ENCODE data around the gene NT5C2. TPM values are rescaled to one million over a fixed set of nuclear protein-coding genes. Genes with fewer than 3 reads are reported as not detected.

The NT5C2 gene
- total RNA-seq, 1 experiment from 2014 or later, result 52.2 TPM

- no peak for DNase-seq (ENCODE audit: unreplicated experiment)
- Mint-ChIP-seq H3K27ac (ENCODE audit: low read depth, unreplicated experiment) (peak overlapping the region; percentile 5), H3K9me3 (ENCODE audit: unreplicated experiment) (no peaks in the 10 kb centered on the region), H3K36me3 (ENCODE audit: insufficient read depth, unreplicated experiment) (peaks cover 32% of the 10 kb centered on the region), H3K4me3 (ENCODE audit: unreplicated experiment) (no peak overlapping the region), H3K4me1 (ENCODE audit: insufficient read depth, unreplicated experiment) (no peaks in the 10 kb centered on the region), H3K27me3 (ENCODE audit: insufficient read depth, unreplicated experiment) (no peaks in the 10 kb centered on the region)
- BruUV-seq (replicated peaks), result no TSS peak
- intact Hi-C loops (cut with micrococcal nuclease), result no loop called here
- no peak for TF ChIP-seq CTCF (IDR thresholded peaks at IDR 0.05; ENCODE audit: unreplicated experiment)
- ChIA-PET CTCF (no interaction called here), POLR2A (no interaction called here)
Measured at GRCh38 chr10:103127241-103127640, 65.8 kb downstream of the NT5C2 start.

- H3K27ac Mint-ChIP-seq (ENCODE audit: low read depth, unreplicated experiment), result no peak overlapping the region
- no TSS peak for BruUV-seq (replicated peaks)
- H3K4me3 Mint-ChIP-seq (ENCODE audit: unreplicated experiment), result no peak overlapping the region
- H3K27me3 Mint-ChIP-seq (ENCODE audit: insufficient read depth, unreplicated experiment), result no peaks in the 10 kb centered on the region
- ChIA-PET CTCF (interaction anchor here (0.7 kb wide), 1 partner anchor 324 kb away, joined by 3 read pairs; no protein-coding TSS in a partner anchor), POLR2A (interaction anchor here (0.7 to 1.7 kb wide), 4 partner anchors 10 to 105 kb away, joined by 3 to 6 read pairs (median 4); no protein-coding TSS in a partner anchor)
- no peak for TF ChIP-seq CTCF (IDR thresholded peaks at IDR 0.05; ENCODE audit: unreplicated experiment)
- no peaks in the 10 kb centered on the region for H3K9me3 Mint-ChIP-seq (ENCODE audit: unreplicated experiment)
- intact Hi-C loops (cut with micrococcal nuclease), result no loop called here
- DNase-seq (ENCODE audit: unreplicated experiment), result no peak
- no peaks in the 10 kb centered on the region for H3K4me1 Mint-ChIP-seq (ENCODE audit: insufficient read depth, unreplicated experiment)
- H3K36me3 Mint-ChIP-seq (ENCODE audit: insufficient read depth, unreplicated experiment), result peaks cover 32% of the 10 kb centered on the region
Measured at GRCh38 chr10:103125323-103126267, 67.5 kb downstream of the NT5C2 start.

DNA sequence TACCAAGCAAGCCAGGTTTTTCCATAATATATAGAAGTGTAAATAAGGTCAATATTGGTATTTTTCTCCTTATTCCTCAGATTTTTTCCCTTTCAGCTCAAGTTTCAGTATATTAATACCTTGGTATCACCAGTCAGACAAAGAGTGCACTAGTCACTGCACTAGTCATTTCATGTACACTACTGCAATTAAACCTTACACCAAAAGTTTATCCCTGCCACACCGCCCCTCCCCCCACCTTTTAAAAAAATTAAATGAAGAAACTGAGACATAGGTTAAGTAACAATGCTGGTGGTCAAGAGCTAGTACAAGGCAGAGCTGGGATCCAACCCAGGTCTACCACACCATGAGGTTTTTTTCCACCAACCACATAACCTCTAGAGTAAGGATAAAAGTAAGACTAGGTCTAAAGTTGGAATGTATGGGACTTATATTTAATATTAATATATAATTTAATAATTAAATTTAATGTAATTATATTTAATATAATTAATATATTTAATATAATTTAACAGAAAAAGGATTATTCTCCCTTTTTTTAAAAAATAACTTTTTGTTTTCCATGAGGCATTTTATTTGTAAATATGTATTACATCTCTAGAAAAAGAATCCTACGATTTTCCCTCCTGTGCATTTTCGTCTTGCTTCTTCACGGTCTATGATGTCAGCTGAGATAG is 68.5 kb downstream of the NT5C2 start:
- TF ChIP-seq CTCF (IDR thresholded peaks at IDR 0.05; ENCODE audit: unreplicated experiment), result no peak
- Mint-ChIP-seq H3K4me1 (ENCODE audit: insufficient read depth, unreplicated experiment) (no peaks in the 10 kb centered on the region), H3K27ac (ENCODE audit: low read depth, unreplicated experiment) (no peak overlapping the region), H3K4me3 (ENCODE audit: unreplicated experiment) (no peak overlapping the region), H3K9me3 (ENCODE audit: unreplicated experiment) (no peaks in the 10 kb centered on the region), H3K36me3 (ENCODE audit: insufficient read depth, unreplicated experiment) (peaks cover 35% of the 10 kb centered on the region), H3K27me3 (ENCODE audit: insufficient read depth, unreplicated experiment) (no peaks in the 10 kb centered on the region)
- no TSS peak for BruUV-seq (replicated peaks)
- CTCF ChIA-PET, result no interaction called here
- DNase-seq (ENCODE audit: unreplicated experiment), result no peak
- POLR2A ChIA-PET, result interaction anchor here (1.1 to 1.7 kb wide), 3 partner anchors 9 to 106 kb away, joined by 3 to 6 read pairs (median 5); no protein-coding TSS in a partner anchor
- intact Hi-C loops (cut with micrococcal nuclease), result loop anchor here (5.0 kb wide), 1 partner anchor 118 kb away; no protein-coding TSS in a partner anchor
